G401 (cell line): Measurements from ENCODE around the gene NEURL4. TPM values are rescaled to one million over a fixed set of nuclear protein-coding genes. Genes with fewer than 3 reads are reported as not detected.

ENCODE experiments used
- DNase-seq: peaks from one replicate; pipeline ENCODE4 v3.0.0-alpha.2; 2015; ENCODE audit warnings: low spot score
- in situ Hi-C: cut with HindIII; loops from 2 replicates; pipeline ENCODE4 v1.10.0; 2016; ENCODE audit warnings: low sequenced_read_pairs, mixed read lengths
- total RNA-seq: library from RNA; depleted of rRNA; stranded (reverse); fragments of >200 nt; shearing (Covaris generic); gene quantifications from 2 replicates; pipeline ENCODE4 v1.2.3, GENCODE V29; 2014; rRNA removed

Gene NEURL4
- total RNA-seq, 1 experiment from 2014 or later, result 50.0 TPM

GRCh38 chr17:7284911-7285310, 44.2 kb downstream of the NEURL4 start:
- DNase-seq, result no peak
- in situ Hi-C loops, result no loop called here

- in situ Hi-C loops, result no loop called here
Observed at GRCh38 chr17:7283471-7284216, 45.5 kb downstream of the NEURL4 start.

GRCh38 chr17:7282752-7283321, 46.3 kb downstream of the NEURL4 start:
- DNase-seq, result no peak
- in situ Hi-C loops, result no loop called here

More at GRCh38 chr17:7283471-7284216, 45.5 kb downstream of the NEURL4 start:
- no peak for DNase-seq

GRCh38 chr17:7281953-7282751, 47.0 kb downstream of the NEURL4 start:
- in situ Hi-C loops, result no loop called here
- no peak for DNase-seq

- in situ Hi-C loops, result no loop called here
- DNase-seq, result peak; percentile 74
Observed at GRCh38 chr17:7281074-7281952, 47.8 kb downstream of the NEURL4 start, which contains the start of gene SLC2A4. SLC2A4 (plus strand) TSS chr17:7281718; CDS start chr17:7281935, 217 bp downstream.

- peak; percentile 85 for DNase-seq
- in situ Hi-C loops, result no loop called here
Observed at GRCh38 chr17:7280519-7281073, 48.5 kb downstream of the NEURL4 start.

- in situ Hi-C loops, result no loop called here
- no peak for DNase-seq
Observed at GRCh38 chr17:7279448-7279847, 49.7 kb downstream of the NEURL4 start.

- in situ Hi-C loops, result no loop called here
- DNase-seq, result no peak
Observed at GRCh38 chr17:7266784-7267183, 62.4 kb downstream of the NEURL4 start.

Other genes with a start within 250 kb of the NEURL4 start
- not detected in 2 replicates for gene CLEC10A, start 249.1 kb downstream of the NEURL4 start, total RNA-seq
- gene ASGR2, start 214.5 kb downstream of the NEURL4 start, total RNA-seq, result not detected in 2 replicates
- gene ASGR1, start 150.0 kb downstream of the NEURL4 start, total RNA-seq, result 3.3 and 7.1 TPM in 2 replicates
- gene DLG4, start 109.5 kb downstream of the NEURL4 start, total RNA-seq, result 15.5 and 18.8 TPM in 2 replicates
- 399 and 405 TPM in 2 replicates for gene ACADVL, start 109.4 kb downstream of the NEURL4 start, total RNA-seq
- gene DVL2, start 94.8 kb downstream of the NEURL4 start, total RNA-seq, result 89.9 and 99.0 TPM in 2 replicates
- gene PHF23, start 89.9 kb downstream of the NEURL4 start, total RNA-seq, result 113 and 121 TPM in 2 replicates
- 227 and 249 TPM in 2 replicates for gene GABARAP, start 86.9 kb downstream of the NEURL4 start, total RNA-seq
- 18.3 and 26.8 TPM in 2 replicates for gene CTDNEP1, start 77.6 kb downstream of the NEURL4 start, total RNA-seq
- gene ELP5, start 77.1 kb downstream of the NEURL4 start, total RNA-seq, result 74.1 and 95.6 TPM in 2 replicates
- 0.17 and 3.5 TPM in 2 replicates for gene CLDN7, start 66.9 kb downstream of the NEURL4 start, total RNA-seq
- gene SLC2A4, start 47.6 kb downstream of the NEURL4 start, total RNA-seq, result 2.3 and 2.7 TPM in 2 replicates
- gene YBX2, start 34.7 kb downstream of the NEURL4 start, total RNA-seq, result 20.5 and 20.9 TPM in 2 replicates
- 1,140 and 1,147 TPM in 2 replicates for gene EIF5A, start 21.7 kb downstream of the NEURL4 start, total RNA-seq
- gene GPS2, start 14.0 kb downstream of the NEURL4 start, total RNA-seq, result 109 and 113 TPM in 2 replicates
- 0.61 TPM in 1 of 2 replicates, not detected in the other for gene ACAP1, start 7.2 kb upstream of the NEURL4 start, total RNA-seq
- gene KCTD11, start 22.8 kb upstream of the NEURL4 start, total RNA-seq, result 12.0 and 14.3 TPM in 2 replicates
- gene TMEM95, start 25.8 kb upstream of the NEURL4 start, total RNA-seq, result not detected in 2 replicates
- gene TNK1, start 51.8 kb upstream of the NEURL4 start, total RNA-seq, result not detected in 2 replicates
- 7.9 and 8.3 TPM in 2 replicates for gene PLSCR3, start 65.2 kb upstream of the NEURL4 start, total RNA-seq
- gene TMEM256, start 74.8 kb upstream of the NEURL4 start, total RNA-seq, result 200 and 369 TPM in 2 replicates
- 5.5 and 6.8 TPM in 2 replicates for gene NLGN2, start 78.5 kb upstream of the NEURL4 start, total RNA-seq
- not detected in 2 replicates for gene SPEM1, start 91.0 kb upstream of the NEURL4 start, total RNA-seq
- gene SPEM2, start 96.3 kb upstream of the NEURL4 start, total RNA-seq, result not detected in 2 replicates
- not detected in 2 replicates for gene SPEM3, start 99.5 kb upstream of the NEURL4 start, total RNA-seq
- gene TMEM102, start 106.1 kb upstream of the NEURL4 start, total RNA-seq, result 4.6 and 4.9 TPM in 2 replicates
- gene FGF11, start 110.2 kb upstream of the NEURL4 start, total RNA-seq, result 20.4 and 24.2 TPM in 2 replicates
- gene CHRNB1, start 115.7 kb upstream of the NEURL4 start, total RNA-seq, result 7.6 and 24.0 TPM in 2 replicates
- gene ZBTB4, start 150.3 kb upstream of the NEURL4 start, total RNA-seq, result 4.1 and 4.4 TPM in 2 replicates
- not detected in 2 replicates for gene SLC35G6, start 152.1 kb upstream of the NEURL4 start, total RNA-seq
- 52.7 and 52.8 TPM in 2 replicates for gene POLR2A, start 155.0 kb upstream of the NEURL4 start, total RNA-seq
- not detected in 2 replicates for gene TNFSF12, start 219.7 kb upstream of the NEURL4 start, total RNA-seq
- gene TNFSF13, start 229.4 kb upstream of the NEURL4 start, total RNA-seq, result 1.5 TPM in 1 of 2 replicates, not detected in the other
- 157 and 182 TPM in 2 replicates for gene SENP3, start 232.6 kb upstream of the NEURL4 start, total RNA-seq